Measurements from ENCODE around the gene TMEM186. TPM values are rescaled to one million over a fixed set of nuclear protein-coding genes. Genes with fewer than 3 reads are reported as not detected.
"Not testable (repeated sequence)": the region's sequence is repeated elsewhere in the genome, so short reads cannot be mapped to it uniquely, and the experiment has no call there.

The TMEM186 gene
- total RNA-seq, 1 donor from 2014 or later: 16.9 TPM

DNA sequence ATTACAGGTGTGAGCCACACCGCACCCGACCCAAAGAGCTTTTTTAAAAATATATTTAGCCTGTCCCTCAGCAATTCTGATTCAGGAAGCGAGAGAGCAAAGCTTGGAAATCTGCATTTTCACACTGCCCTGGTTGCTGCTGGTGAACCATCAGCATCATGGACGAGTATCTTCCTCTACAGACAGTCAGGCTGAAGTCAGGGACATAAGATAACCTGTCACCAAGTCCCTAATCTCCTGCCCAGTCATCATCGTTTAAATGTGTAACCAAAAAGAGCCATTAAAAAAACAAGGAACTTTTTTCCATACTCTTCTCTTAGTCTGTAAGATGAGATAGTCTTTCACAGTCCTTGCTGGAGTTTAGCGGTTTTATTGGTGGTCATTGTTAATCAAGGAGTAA, 6.9 kb upstream of the TMEM186 start:
- Mint-ChIP-seq H3K9me3 (no peaks in the 10 kb centered on the region), H3K36me3 (ENCODE audit: low read depth) (peaks cover 49% of the 10 kb centered on the region)
- intact Hi-C loops (cut with micrococcal nuclease): no loop called here

DNA sequence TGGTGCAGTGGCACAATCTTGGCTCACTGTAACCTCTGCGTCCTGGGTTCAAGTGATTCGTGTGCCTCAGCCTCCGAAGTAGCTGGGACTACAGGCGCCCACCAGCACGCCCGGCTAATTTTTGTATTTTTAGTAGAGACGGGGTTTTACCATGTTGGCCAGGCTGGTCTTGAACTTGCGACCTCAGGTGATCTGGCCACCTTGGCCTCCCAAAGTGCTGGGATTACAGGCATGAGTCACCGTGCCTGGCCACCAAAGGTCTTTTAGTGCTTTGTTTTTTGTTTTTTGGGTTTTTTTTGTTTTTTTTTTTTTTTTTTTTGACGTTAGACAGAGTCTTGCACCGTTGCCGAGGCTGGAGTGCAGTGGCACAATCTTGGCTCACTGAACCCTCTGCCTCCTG, 6.3 kb upstream of the TMEM186 start:
- intact Hi-C loops (cut with micrococcal nuclease); H3K27ac Mint-ChIP-seq; H3K27me3 Mint-ChIP-seq (ENCODE audit: insufficient read depth); H3K4me3 Mint-ChIP-seq; H3K9me3 Mint-ChIP-seq; DNase-seq (ENCODE audit: low spot score): not testable (repeated sequence)
- peaks cover 49% of the 10 kb centered on the region for H3K36me3 Mint-ChIP-seq (ENCODE audit: low read depth)
- H3K4me1 Mint-ChIP-seq (ENCODE audit: low read depth): peaks cover 19% of the 10 kb centered on the region

More for the DNA sequence above, 6.9 kb upstream of the TMEM186 start:
- Mint-ChIP-seq H3K4me1 (ENCODE audit: low read depth) (peaks cover 13% of the 10 kb centered on the region), H3K27ac (no peak overlapping the region), H3K4me3 (no peak overlapping the region), H3K27me3 (ENCODE audit: insufficient read depth) (no peaks in the 10 kb centered on the region)
- DNase-seq (ENCODE audit: low spot score): no peak

DNA sequence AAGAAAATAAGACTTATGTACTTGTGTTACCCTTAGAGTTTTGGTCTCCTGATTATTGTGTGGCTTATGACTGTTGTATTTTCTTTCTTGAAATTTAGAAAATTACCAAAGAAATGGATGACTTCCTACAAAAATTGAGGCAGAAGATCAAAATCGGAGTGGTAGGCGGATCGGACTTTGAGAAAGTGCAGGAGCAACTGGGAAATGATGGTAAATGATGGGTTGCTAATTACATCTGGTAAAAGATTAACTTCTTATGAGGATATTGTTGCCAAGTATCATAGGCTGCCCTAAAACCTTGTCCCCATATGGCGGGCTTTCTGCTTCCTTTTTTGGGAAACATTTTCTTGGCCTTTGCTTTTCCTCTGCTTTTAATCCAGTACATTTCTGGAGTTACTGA, 4.3 kb upstream of the TMEM186 start:
- Mint-ChIP-seq H3K9me3 (no peaks in the 10 kb centered on the region), H3K4me1 (ENCODE audit: low read depth) (peaks cover 28% of the 10 kb centered on the region), H3K36me3 (ENCODE audit: low read depth) (peaks cover 38% of the 10 kb centered on the region), H3K27ac (no peak overlapping the region), H3K27me3 (ENCODE audit: insufficient read depth) (no peaks in the 10 kb centered on the region), H3K4me3 (no peak overlapping the region)
- intact Hi-C loops (cut with micrococcal nuclease): no loop called here
- DNase-seq (ENCODE audit: low spot score): no peak

DNA sequence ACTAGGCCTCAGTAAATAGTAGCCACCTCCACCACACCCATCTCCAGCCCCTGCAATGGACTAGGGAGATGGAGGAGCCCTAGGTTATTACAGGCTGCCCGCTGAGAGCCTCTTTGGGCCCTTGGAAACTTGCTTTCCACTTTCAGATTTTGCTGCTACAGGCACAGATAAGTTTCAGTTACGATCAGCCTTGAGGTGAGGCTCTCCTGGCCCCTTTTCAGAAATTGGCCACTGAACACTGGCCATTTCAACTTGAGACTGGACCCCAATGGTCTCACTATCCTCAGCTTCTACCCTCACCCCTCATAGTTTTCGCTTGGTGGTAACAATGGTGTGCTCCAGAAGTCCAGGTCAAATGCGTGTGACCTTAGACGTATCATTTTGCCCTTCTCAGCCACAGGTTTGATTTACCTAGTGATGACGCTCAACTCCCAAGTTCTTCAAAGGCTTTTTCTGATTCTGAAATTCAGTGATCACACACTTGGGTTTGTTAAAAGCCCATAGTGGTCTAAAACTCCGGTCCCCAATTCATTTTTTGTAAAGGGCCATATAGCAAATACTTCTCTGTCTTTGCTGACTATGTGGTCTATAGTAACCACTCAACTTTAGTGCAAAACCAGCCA, 1.2 kb upstream of the TMEM186 start:
- Mint-ChIP-seq H3K27ac (peak overlapping the region; percentile 82), H3K4me1 (ENCODE audit: low read depth) (peaks cover 42% of the 10 kb centered on the region), H3K4me3 (peak overlapping the region; percentile 96), H3K9me3 (no peaks in the 10 kb centered on the region), H3K27me3 (ENCODE audit: insufficient read depth) (no peaks in the 10 kb centered on the region), H3K36me3 (ENCODE audit: low read depth) (peaks cover 29% of the 10 kb centered on the region)
- no peak for DNase-seq (ENCODE audit: low spot score)
- intact Hi-C loops (cut with micrococcal nuclease): loop anchor here (2.0 to 10.0 kb wide), 4 partner anchors 18 to 1944 kb away; partner anchors contain the start of gene NUBP1

DNA sequence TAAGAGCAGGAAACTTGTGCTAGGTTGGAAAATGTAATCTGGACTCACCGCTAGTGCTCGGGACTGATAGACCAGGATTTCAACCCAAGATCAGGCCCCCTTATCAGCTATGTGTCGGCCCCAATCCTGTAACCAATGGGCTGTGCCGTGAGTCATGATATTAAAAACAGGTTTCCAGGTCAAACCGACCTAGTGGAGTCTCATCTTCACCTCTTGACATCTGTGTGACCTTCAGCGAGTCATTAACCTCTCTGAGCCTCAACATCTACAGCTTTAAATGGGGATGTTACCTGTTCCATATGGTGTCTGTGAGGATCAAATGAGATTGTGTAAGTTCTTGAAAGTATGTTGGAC, 712 bp upstream of the TMEM186 start:
- H3K4me1 Mint-ChIP-seq (ENCODE audit: low read depth): peaks cover 42% of the 10 kb centered on the region
- intact Hi-C loops (cut with micrococcal nuclease): loop anchor here (2.0 to 10.0 kb wide), 4 partner anchors 19 to 1944 kb away; partner anchors contain the start of gene NUBP1
- H3K9me3 Mint-ChIP-seq: no peaks in the 10 kb centered on the region
- DNase-seq (ENCODE audit: low spot score): no peak
- no peaks in the 10 kb centered on the region for H3K27me3 Mint-ChIP-seq (ENCODE audit: insufficient read depth)
- peak overlapping the region; percentile 96 for H3K4me3 Mint-ChIP-seq
- peaks cover 26% of the 10 kb centered on the region for H3K36me3 Mint-ChIP-seq (ENCODE audit: low read depth)
- peak overlapping the region; percentile 82 for H3K27ac Mint-ChIP-seq

DNA sequence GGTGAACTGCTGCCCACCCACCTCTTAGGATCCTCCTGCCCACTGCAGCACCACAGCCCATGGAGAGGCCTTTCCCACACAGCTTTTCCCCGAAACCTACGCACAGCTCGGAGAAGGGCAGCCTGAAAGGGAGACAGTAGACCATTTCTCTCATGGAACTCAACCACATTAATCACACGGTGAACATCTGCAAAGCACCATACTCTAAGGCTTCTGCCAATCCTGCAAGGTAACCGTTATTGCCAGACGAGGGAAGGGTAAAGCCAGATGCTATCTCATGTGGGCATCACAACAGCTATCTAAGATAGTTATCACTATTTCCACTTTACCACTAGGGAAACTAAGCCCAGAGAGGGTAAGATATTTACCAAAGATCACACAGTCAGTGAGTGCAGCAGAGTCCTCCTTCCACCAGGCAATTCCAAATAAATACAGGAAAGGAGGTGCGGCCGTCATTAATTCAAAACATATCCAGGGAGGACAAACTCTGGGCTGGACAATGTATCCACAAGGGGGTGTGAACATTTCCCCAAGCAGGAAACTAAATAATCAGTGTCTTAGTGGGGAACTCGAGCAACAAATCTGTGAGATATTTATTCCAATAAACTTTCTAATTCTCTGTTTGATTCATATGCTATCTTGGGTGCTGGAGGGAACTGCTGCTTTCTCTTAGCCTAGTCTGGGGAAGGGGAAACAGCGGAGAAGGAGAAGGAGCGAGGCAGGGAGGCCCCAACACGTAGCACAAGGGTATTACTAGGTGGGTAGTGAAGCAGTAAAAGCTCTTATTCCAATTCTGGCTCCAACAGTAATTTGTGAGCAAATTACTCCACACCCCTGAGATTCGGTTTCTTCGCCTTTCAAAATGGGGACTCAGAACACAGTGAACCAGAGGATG, 723 bp downstream of the TMEM186 start:
- Mint-ChIP-seq H3K27me3 (ENCODE audit: insufficient read depth) (no peaks in the 10 kb centered on the region), H3K4me1 (ENCODE audit: low read depth) (peaks cover 38% of the 10 kb centered on the region), H3K4me3 (peak overlapping the region; percentile 96), H3K36me3 (ENCODE audit: low read depth) (peaks cover 15% of the 10 kb centered on the region), H3K27ac (peak overlapping the region; percentile 82), H3K9me3 (no peaks in the 10 kb centered on the region)
- intact Hi-C loops (cut with micrococcal nuclease): loop anchor here (1.0 to 10.0 kb wide), 11 partner anchors 72 to 1946 kb away; partner anchors contain the start of genes ABAT, HAPSTR1, METTL22 and NUBP1
- no peak for DNase-seq (ENCODE audit: low spot score)

DNA sequence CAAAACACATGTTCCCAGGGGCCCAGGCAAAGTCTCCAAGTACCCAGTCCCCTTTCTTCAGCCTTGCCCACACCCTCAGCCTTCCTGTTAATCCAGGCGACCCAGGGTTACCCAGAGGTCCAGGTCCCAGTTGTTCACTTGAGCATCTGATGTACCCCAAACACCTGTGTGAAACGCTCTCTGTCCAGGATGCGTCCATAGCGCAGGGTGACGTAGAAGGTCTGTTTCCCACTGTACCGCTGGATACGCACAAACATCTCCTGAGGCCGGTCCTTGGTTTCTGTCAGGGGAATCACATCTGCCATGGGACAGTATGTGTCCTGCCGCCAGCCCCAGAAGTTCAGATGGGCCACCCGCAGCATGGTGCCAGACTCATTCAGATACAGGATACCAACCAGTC, 1.6 kb downstream of the TMEM186 start:
- DNase-seq (ENCODE audit: low spot score): no peak
- Mint-ChIP-seq H3K36me3 (ENCODE audit: low read depth) (peaks cover 13% of the 10 kb centered on the region), H3K4me3 (peak overlapping the region; percentile 96), H3K9me3 (no peaks in the 10 kb centered on the region), H3K27me3 (ENCODE audit: insufficient read depth) (no peaks in the 10 kb centered on the region), H3K27ac (no peak overlapping the region), H3K4me1 (ENCODE audit: low read depth) (peaks cover 31% of the 10 kb centered on the region)
- intact Hi-C loops (cut with micrococcal nuclease): loop anchor here (2.0 to 10.0 kb wide), 5 partner anchors 141 to 1946 kb away; partner anchors contain the start of gene NUBP1

DNA sequence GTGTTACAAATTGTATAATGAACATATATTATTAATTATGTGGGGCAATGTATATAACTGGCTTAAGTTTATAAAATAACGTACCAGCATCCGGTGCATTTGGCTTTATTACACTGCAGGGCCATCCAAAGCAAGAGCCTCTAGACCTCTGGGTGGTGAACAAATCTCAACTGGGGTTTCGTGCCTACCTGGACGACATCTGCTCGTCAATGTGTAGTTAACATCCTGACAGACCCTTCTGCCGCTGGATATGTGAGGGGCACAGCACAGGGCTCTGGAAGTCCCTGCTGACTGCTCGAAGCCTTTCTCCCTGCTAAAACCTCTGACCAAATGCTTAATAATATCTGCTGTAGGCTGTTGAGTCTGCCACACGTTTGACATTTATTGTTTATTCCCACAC, 2.3 kb downstream of the TMEM186 start:
- H3K4me1 Mint-ChIP-seq (ENCODE audit: low read depth): peaks cover 31% of the 10 kb centered on the region
- intact Hi-C loops (cut with micrococcal nuclease): loop anchor here (5.0 to 10.0 kb wide), 3 partner anchors 142 to 1947 kb away; partner anchors contain the start of gene NUBP1
- no peak for DNase-seq (ENCODE audit: low spot score)
- H3K27me3 Mint-ChIP-seq (ENCODE audit: insufficient read depth): no peaks in the 10 kb centered on the region
- H3K36me3 Mint-ChIP-seq (ENCODE audit: low read depth): peaks cover 13% of the 10 kb centered on the region
- H3K27ac Mint-ChIP-seq: no peak overlapping the region
- no peak overlapping the region for H3K4me3 Mint-ChIP-seq
- H3K9me3 Mint-ChIP-seq: no peaks in the 10 kb centered on the region

DNA sequence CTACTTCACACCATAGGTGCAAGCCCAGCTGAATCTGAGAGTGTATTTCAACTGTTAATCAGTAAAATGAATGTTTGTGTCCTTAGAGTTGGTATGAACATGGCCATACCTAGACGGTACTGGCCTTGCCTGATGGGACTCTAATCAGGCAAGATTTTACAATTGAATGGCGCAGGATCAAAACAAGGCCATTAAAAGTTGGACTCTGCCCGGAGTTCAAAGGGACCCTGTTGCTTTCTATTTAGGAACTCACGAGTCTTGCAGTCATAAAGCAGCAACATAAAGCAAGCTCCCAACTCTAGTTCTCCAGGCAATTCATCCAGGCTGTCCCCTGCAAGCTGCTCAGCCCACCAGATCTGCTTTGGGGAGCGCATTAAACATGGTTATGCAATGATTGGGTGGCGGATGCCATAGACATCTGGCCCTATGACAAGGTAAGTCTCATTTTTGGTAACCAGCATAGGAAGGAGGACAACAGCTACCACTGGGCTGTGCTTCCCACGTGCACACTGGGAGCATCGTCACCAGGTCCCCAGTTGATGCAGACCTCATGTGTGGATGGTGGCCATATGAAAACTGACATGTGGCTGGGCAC, 8.8 kb downstream of the TMEM186 start:
- intact Hi-C loops (cut with micrococcal nuclease): no loop called here
- no peaks in the 10 kb centered on the region for H3K4me1 Mint-ChIP-seq (ENCODE audit: low read depth)
- DNase-seq (ENCODE audit: low spot score): no peak
- H3K36me3 Mint-ChIP-seq (ENCODE audit: low read depth): no peaks in the 10 kb centered on the region
- H3K27me3 Mint-ChIP-seq (ENCODE audit: insufficient read depth): no peaks in the 10 kb centered on the region
- no peak overlapping the region for H3K4me3 Mint-ChIP-seq
- no peak overlapping the region for H3K27ac Mint-ChIP-seq
- H3K9me3 Mint-ChIP-seq: no peaks in the 10 kb centered on the region

DNA sequence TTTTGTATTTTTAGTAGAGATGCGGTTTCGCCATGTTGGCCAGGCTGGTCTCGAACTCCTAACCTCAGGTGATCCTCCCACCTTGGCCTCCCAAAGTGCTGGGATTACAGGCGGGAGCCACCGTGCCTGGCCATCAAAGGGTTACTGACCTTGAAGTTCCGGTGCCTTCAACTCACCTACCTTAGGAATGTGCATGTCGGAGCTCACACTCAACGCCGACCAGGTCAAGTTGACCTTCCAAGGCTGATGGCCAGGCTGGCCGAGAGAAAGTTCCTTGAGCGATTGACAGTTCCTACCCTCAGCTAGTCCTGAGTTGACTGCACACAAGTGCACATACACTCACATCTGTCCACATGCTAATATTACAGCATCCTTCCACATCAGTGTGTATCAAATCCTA, 11.1 kb downstream of the TMEM186 start:
- DNase-seq (ENCODE audit: low spot score); H3K36me3 Mint-ChIP-seq (ENCODE audit: low read depth); H3K4me1 Mint-ChIP-seq (ENCODE audit: low read depth); H3K27me3 Mint-ChIP-seq (ENCODE audit: insufficient read depth); H3K27ac Mint-ChIP-seq; H3K9me3 Mint-ChIP-seq; intact Hi-C loops (cut with micrococcal nuclease); H3K4me3 Mint-ChIP-seq: not testable (repeated sequence)

DNA sequence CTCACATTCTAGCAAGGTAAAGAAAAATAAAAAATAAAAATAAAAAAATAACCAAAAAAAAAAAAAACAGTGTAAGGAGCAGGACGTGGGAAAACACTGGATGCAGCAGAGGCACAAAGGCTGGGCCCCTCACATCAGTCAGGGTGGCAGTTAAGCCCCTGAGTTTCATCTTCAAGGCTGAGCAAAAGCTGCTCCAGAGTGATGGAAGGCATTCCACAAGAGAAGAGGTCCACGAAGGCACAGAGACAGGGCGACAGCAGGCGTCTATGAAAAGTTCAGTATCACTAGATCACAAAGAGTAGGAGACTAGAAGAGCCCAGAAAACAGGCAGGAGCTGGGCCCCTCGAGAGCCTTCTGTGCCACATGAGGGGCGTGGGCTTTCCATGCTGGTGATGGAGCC, 12.0 kb downstream of the TMEM186 start:
- Mint-ChIP-seq H3K27me3 (ENCODE audit: insufficient read depth) (no peaks in the 10 kb centered on the region), H3K27ac (no peak overlapping the region), H3K9me3 (no peaks in the 10 kb centered on the region), H3K4me1 (ENCODE audit: low read depth) (no peaks in the 10 kb centered on the region), H3K36me3 (ENCODE audit: low read depth) (no peaks in the 10 kb centered on the region), H3K4me3 (no peak overlapping the region)
- intact Hi-C loops (cut with micrococcal nuclease): no loop called here
- no peak for DNase-seq (ENCODE audit: low spot score)

DNA sequence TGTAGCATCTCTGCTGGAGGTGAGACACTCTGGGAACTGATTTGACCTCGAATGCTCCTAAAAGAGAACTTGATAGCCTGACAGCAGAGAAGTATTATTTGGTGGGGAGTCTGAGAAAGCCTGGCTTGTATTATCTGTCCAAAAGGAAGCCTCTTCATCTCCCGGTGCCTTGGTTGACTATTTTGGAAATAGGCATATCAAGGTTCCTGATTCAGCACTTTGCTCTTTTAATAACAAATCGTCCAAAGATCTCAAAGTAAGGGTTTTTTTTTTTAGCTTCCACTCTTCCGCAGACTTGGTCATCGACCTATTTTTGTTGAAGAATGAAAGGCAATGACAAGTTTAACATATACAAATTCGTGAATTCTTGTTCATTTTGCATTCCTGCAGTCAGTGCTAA, 14.8 kb downstream of the TMEM186 start:
- no peaks in the 10 kb centered on the region for H3K9me3 Mint-ChIP-seq
- intact Hi-C loops (cut with micrococcal nuclease): no loop called here
- H3K4me3 Mint-ChIP-seq: no peak overlapping the region
- DNase-seq (ENCODE audit: low spot score): no peak
- H3K27ac Mint-ChIP-seq: no peak overlapping the region
- no peaks in the 10 kb centered on the region for H3K27me3 Mint-ChIP-seq (ENCODE audit: insufficient read depth)
- H3K36me3 Mint-ChIP-seq (ENCODE audit: low read depth): no peaks in the 10 kb centered on the region
- no peaks in the 10 kb centered on the region for H3K4me1 Mint-ChIP-seq (ENCODE audit: low read depth)

DNA sequence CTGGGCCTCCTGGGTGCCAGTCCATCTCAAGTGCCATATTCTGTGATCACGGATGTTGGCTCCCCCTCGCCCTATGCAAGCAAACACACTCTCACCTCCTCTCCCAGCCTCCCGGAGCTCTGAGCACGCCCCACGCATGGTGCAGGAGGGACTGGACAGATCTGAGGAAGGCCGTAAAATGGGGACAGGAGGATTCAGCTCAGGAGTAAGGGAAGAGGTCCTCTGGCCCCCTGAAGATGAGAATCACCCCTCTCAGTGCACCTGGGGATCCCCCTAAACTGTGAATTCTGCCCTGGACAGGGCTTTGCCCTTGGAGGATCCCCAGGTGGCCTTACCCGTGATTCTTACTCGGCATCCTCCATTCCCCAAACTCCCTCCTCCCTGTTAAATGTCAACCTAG, 15.6 kb downstream of the TMEM186 start:
- Mint-ChIP-seq H3K4me1 (ENCODE audit: low read depth) (no peaks in the 10 kb centered on the region), H3K27me3 (ENCODE audit: insufficient read depth) (no peaks in the 10 kb centered on the region), H3K9me3 (no peaks in the 10 kb centered on the region), H3K4me3 (no peak overlapping the region), H3K27ac (no peak overlapping the region), H3K36me3 (ENCODE audit: low read depth) (peaks cover 3% of the 10 kb centered on the region)
- intact Hi-C loops (cut with micrococcal nuclease): no loop called here
- DNase-seq (ENCODE audit: low spot score): no peak
